ENCODE results near the gene IGSF10. TPM values are rescaled to one million over a fixed set of nuclear protein-coding genes. Genes with fewer than 3 reads are reported as not detected.

IGSF10 gene
- total RNA-seq, 1 experiment from 2014 or later = 0.55 TPM

DNA sequence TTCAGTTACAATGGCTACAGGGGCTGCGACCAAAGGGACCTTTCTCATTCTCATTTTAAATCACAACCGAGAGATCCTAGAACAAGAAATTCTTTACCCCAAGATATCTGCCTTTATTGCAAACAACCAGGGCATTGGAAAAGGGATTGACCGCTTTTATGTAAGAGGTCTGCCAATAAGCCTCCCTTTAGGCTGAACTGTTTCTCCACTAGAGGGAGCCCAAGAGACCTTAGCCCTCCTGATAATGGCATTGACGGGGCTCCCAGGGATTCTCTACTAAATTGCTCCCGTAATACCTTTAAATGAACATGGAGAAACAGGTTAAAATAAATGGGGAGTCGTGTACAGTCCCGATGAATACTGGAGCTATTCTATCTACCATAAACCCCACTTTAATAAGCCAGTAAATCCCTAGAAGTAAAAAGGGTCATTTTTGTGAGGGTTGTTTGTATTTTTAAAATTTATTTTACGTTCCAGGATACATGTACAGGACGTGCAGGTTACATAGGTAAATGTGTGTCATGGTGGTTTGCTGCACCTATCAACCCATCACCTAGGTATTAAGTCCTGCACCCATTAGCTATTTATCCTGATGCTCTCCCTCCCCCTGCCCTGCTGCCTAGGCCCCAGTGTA lies 7.5 kb upstream of the IGSF10 start:
- Histone ChIP-seq H3F3A (ENCODE audit: insufficient read depth, low read depth) (no peaks in the 10 kb centered on the region), H3K36me3 (ENCODE audit: low read depth) (no peaks in the 10 kb centered on the region), H4K20me1 (ENCODE audit: insufficient read depth) (no peaks in the 10 kb centered on the region), H3K79me2 (ENCODE audit: low read depth) (no peaks in the 10 kb centered on the region), H3K4me1 (replicated peaks; ENCODE audit: insufficient read depth) (no peaks in the 10 kb centered on the region), H3K4me3 (no peak overlapping the region), H3K4me2 (no peak overlapping the region), H2AFZ (peak overlapping the region; percentile 8; the same call in 1 of the 2 replicates), H3K27me3 (ENCODE audit: insufficient read depth, low read depth) (no peaks in the 10 kb centered on the region), H3K9me3 (ENCODE audit: insufficient read depth, low read depth) (no peaks in the 10 kb centered on the region), H3K27ac (no peak overlapping the region), H3K9me2 (ENCODE audit: insufficient read depth) (no peaks in the 10 kb centered on the region)
- no peak for TF ChIP-seq EZH2 (IDR thresholded peaks at IDR 0.05; ENCODE audit: low read depth)
- TF ChIP-seq, protein P1, sequence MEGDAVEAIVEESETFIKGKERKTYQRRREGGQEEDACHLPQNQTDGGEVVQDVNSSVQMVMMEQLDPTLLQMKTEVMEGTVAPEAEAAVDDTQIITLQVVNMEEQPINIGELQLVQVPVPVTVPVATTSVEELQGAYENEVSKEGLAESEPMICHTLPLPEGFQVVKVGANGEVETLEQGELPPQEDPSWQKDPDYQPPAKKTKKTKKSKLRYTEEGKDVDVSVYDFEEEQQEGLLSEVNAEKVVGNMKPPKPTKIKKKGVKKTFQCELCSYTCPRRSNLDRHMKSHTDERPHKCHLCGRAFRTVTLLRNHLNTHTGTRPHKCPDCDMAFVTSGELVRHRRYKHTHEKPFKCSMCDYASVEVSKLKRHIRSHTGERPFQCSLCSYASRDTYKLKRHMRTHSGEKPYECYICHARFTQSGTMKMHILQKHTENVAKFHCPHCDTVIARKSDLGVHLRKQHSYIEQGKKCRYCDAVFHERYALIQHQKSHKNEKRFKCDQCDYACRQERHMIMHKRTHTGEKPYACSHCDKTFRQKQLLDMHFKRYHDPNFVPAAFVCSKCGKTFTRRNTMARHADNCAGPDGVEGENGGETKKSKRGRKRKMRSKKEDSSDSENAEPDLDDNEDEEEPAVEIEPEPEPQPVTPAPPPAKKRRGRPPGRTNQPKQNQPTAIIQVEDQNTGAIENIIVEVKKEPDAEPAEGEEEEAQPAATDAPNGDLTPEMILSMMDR (conservative IDR thresholded peaks at IDR 0.05) = peak; percentile 96
- intact Hi-C loops (cut with micrococcal nuclease; ENCODE audit: unreplicated experiment) = loop anchor here (1.0 to 10.0 kb wide), 3 partner anchors 174 to 371 kb away; no protein-coding TSS in a partner anchor
- no TSS peak for BruUV-seq (replicated peaks)
- ChIA-PET POLR2A (ENCODE audit: unreplicated experiment) (no interaction called here), CTCF (interaction anchor here (0.6 kb wide), 2 partner anchors 9 to 369 kb away, joined by 3 to 4 read pairs; no protein-coding TSS in a partner anchor)
- peak; percentile 40 to 43 for DNase-seq

DNA sequence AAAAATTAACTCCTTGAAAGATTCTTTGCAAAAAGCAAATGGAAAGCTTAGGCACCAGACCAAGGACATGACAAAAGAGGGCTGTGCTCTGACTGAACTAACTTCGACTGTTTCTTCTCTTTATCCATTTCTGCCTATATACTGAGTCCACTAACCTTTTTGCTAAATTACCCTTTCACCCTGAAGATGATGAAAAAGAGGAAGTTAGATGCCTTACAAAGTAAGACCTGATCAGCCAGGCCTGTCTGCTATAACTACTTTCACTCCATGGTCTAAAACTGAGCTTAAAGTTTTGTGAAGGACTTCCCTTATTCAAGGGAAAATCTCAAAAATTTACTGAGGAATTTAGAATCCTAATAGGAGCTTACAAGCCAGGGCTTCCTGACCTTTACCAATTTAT lies 6.2 kb upstream of the IGSF10 start:
- Histone ChIP-seq H3K27me3 (ENCODE audit: insufficient read depth, low read depth) (no peaks in the 10 kb centered on the region), H3K4me3 (no peak overlapping the region), H3K36me3 (ENCODE audit: low read depth) (no peaks in the 10 kb centered on the region), H3K9me3 (ENCODE audit: insufficient read depth, low read depth) (no peaks in the 10 kb centered on the region), H3K27ac (no peak overlapping the region), H4K20me1 (ENCODE audit: insufficient read depth) (no peaks in the 10 kb centered on the region), H3K4me2 (no peak overlapping the region), H3K9me2 (ENCODE audit: insufficient read depth) (no peaks in the 10 kb centered on the region), H3F3A (ENCODE audit: insufficient read depth, low read depth) (no peaks in the 10 kb centered on the region), H2AFZ (no peak overlapping the region), H3K79me2 (ENCODE audit: low read depth) (no peaks in the 10 kb centered on the region), H3K4me1 (replicated peaks; ENCODE audit: insufficient read depth) (no peaks in the 10 kb centered on the region)
- intact Hi-C loops (cut with micrococcal nuclease; ENCODE audit: unreplicated experiment) = loop anchor here (10.0 kb wide), 2 partner anchors 172 to 188 kb away; no protein-coding TSS in a partner anchor
- ChIA-PET POLR2A (ENCODE audit: unreplicated experiment) (no interaction called here), CTCF (no interaction called here)
- BruUV-seq (replicated peaks) = no TSS peak
- DNase-seq = no peak
- TF ChIP-seq, protein P1 (conservative IDR thresholded peaks at IDR 0.05) = no peak
- no peak for TF ChIP-seq EZH2 (IDR thresholded peaks at IDR 0.05; ENCODE audit: low read depth)

DNA sequence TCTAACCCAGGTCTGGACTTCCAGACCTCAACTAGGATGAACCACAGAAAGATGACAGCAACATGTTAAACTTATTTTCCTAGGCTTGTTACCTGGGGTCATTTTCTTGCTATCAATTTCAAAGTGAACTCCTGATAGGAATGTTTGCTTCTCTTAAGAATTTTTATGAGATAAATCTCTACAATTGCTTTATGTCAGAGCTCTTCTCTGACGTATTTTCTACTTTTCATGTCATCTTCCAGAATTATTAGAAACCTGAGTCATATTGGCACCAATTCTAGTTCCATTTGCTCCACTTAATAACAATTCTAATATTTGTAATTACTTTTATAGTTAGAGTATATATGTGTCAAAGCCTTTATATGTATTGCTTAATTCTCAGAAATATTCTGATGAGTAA lies 2.1 kb upstream of the IGSF10 start:
- intact Hi-C loops (cut with micrococcal nuclease; ENCODE audit: unreplicated experiment) = loop anchor here (10.0 kb wide), 2 partner anchors 168 to 192 kb away; no protein-coding TSS in a partner anchor
- Histone ChIP-seq H3F3A (ENCODE audit: insufficient read depth, low read depth) (no peaks in the 10 kb centered on the region), H3K27ac (no peak overlapping the region), H3K9me3 (ENCODE audit: insufficient read depth, low read depth) (no peaks in the 10 kb centered on the region), H3K27me3 (ENCODE audit: insufficient read depth, low read depth) (no peaks in the 10 kb centered on the region), H3K9me2 (ENCODE audit: insufficient read depth) (no peaks in the 10 kb centered on the region), H3K4me2 (no peak overlapping the region), H3K79me2 (ENCODE audit: low read depth) (no peaks in the 10 kb centered on the region), H2AFZ (no peak overlapping the region), H3K4me1 (replicated peaks; ENCODE audit: insufficient read depth) (0 out of 2 replicates have a peak, but pooled peaks cover 6% of the 10 kb centered on the region), H4K20me1 (ENCODE audit: insufficient read depth) (no peaks in the 10 kb centered on the region), H3K36me3 (ENCODE audit: low read depth) (no peaks in the 10 kb centered on the region), H3K4me3 (no peak overlapping the region)
- CTCF ChIA-PET = interaction anchor here (1.0 kb wide), 1 partner anchor 295 kb away, joined by 3 read pairs; no protein-coding TSS in a partner anchor
- BruUV-seq (replicated peaks) = no TSS peak
- POLR2A ChIA-PET (ENCODE audit: unreplicated experiment) = interaction anchor here (0.7 kb wide), 1 partner anchor 103 kb away, joined by 3 read pairs; no protein-coding TSS in a partner anchor
- TF ChIP-seq EZH2 (IDR thresholded peaks at IDR 0.05; ENCODE audit: low read depth) = no peak
- TF ChIP-seq, protein P1 (conservative IDR thresholded peaks at IDR 0.05) = no peak
- DNase-seq = no peak
